Hepatocyte (in vitro differentiated cells): ENCODE measurements around the gene PCCA. TPM values are rescaled to one million over a fixed set of nuclear protein-coding genes. Genes with fewer than 3 reads are reported as not detected.

Experiments used
- DNase-seq: peaks from one replicate; pipeline ENCODE4 v3.0.0-alpha.2; 2016; ENCODE audit warnings: low spot score
- H2AFZ ChIP-seq: fragments of 200-600 bp; sonication (generic); 2 replicates; pipeline ENCODE4 v1.6.0; 2016; ENCODE audit warnings: antibody characterized with exemption, mild to moderate bottlenecking
- H3K27ac ChIP-seq: fragments of 200-600 bp; sonication (generic); 2 replicates; pipeline ENCODE4 v1.5.1; 2016; ENCODE audit warnings: mild to moderate bottlenecking
- H3K27me3 ChIP-seq: fragments of 200-600 bp; sonication (generic); 2 replicates; pipeline ENCODE4 v1.6.1; 2016
- H3K36me3 ChIP-seq: fragments of 200-600 bp; sonication (generic); replicated peaks from 2 replicates; pipeline ENCODE4 v1.5.1; 2016; ENCODE audit warnings: low read depth; ENCODE audit not compliant: insufficient read depth
- H3K4me1 ChIP-seq: fragments of 200-600 bp; sonication (generic); 2 replicates; pipeline ENCODE4 v1.5.1; 2016; ENCODE audit warnings: mild to moderate bottlenecking, moderate library complexity; ENCODE audit not compliant: insufficient read depth
- H3K4me2 ChIP-seq: fragments of 200-600 bp; sonication (generic); 2 replicates; pipeline ENCODE4 v1.6.0; 2016
- H3K4me3 ChIP-seq: fragments of 200-600 bp; sonication (generic); 2 replicates; pipeline ENCODE4 v1.5.1; 2016; ENCODE audit warnings: mild to moderate bottlenecking
- H3K79me2 ChIP-seq: fragments of 200-600 bp; sonication (generic); 2 replicates; pipeline ENCODE4 v1.6.0; 2017; ENCODE audit warnings: mild to moderate bottlenecking
- H3K9me2 ChIP-seq: fragments of 200-600 bp; sonication (generic); replicated peaks from 2 replicates; pipeline ENCODE4 v1.6.0; 2017; ENCODE audit warnings: mild to moderate bottlenecking; ENCODE audit not compliant: insufficient read depth
- H3K9me3 ChIP-seq: fragments of 200-600 bp; sonication (generic); 2 replicates; pipeline ENCODE4 v1.5.1; 2016; ENCODE audit warnings: low read depth, mild to moderate bottlenecking
- H4K20me1 ChIP-seq: fragments of 200-600 bp; sonication (generic); 2 replicates; pipeline ENCODE4 v1.6.0; 2016; ENCODE audit warnings: mild to moderate bottlenecking; ENCODE audit not compliant: insufficient read depth, poor library complexity, severe bottlenecking
- EZH2 ChIP-seq: fragments of 200-600 bp; sonication (generic); IDR thresholded peaks from 2 replicates; pipeline ENCODE4 v1.6.1; 2016; ENCODE audit warnings: antibody characterized with exemption, mild to moderate bottlenecking, borderline replicate concordance
- EZH2phosphoT487 ChIP-seq: fragments of 200-600 bp; sonication (generic); IDR thresholded peaks from one replicate; pipeline ENCODE4 v1.6.1; 2018; ENCODE audit warnings: antibody characterized with exemption, mild to moderate bottlenecking, low read depth, moderate library complexity; ENCODE audit not compliant: unreplicated experiment, severe bottlenecking
- WGBS: methylation state at CpG from one replicate; pipeline ENCODE4 v1.1.6; 2016; ENCODE audit warnings: low lambda C conversion rate; ENCODE audit errors: missing lambda C conversion rate; 5-methylcytosine and 5-hydroxymethylcytosine counted together
- polyA plus RNA-seq: library from polyadenylated mRNA; unstranded; fragments of >200 nt; fragmentation: Nextera tagmentation; extraction: Ambion mirVana; gene quantifications from 2 replicates; pipeline ENCODE4 v1.2.1, GENCODE V29; 2016
- total RNA-seq: library from RNA; depleted of rRNA; stranded (reverse); fragments of >200 nt; gene quantifications from 2 replicates; pipeline ENCODE4 v1.2.3, GENCODE V29; 2014
- TF ChIP-seq, protein P1 (sequence below): fragments of 200-600 bp; sonication (generic); IDR thresholded peaks from 2 replicates; pipeline ENCODE4 v1.5.1; 2016; ENCODE audit warnings: antibody characterized with exemption, mild to moderate bottlenecking; ENCODE audit not compliant: poor library complexity

Gene PCCA
- total and polyA plus RNA-seq, 2 experiments from 2014 or later: 23.6 to 28.2 TPM

DNA sequence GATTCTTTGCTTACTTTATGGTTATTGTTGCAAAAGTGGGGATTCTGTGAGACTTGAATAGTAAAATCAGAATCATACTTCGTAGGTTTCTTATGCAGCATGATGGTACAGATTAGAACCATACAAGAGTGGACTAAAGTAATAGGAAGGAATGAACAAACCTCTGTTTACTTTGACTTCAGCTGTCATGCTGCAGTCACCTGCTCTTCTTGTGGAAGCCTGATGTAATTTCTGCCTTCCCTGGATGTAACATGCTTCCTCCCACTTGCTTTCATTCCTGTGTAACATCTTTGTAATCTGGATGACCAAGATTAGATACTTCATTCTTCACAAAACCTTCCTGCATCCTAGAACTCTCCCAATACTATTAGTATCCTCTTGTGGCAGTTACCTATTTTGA, 235.0 kb downstream of the PCCA start:
- H2AFZ ChIP-seq: no peak overlapping the region
- H3K9me2 ChIP-seq: no peaks in the 10 kb centered on the region
- H3K4me2 ChIP-seq: no peak overlapping the region
- H3K79me2 ChIP-seq: no peaks in the 10 kb centered on the region
- TF ChIP-seq, protein P1, sequence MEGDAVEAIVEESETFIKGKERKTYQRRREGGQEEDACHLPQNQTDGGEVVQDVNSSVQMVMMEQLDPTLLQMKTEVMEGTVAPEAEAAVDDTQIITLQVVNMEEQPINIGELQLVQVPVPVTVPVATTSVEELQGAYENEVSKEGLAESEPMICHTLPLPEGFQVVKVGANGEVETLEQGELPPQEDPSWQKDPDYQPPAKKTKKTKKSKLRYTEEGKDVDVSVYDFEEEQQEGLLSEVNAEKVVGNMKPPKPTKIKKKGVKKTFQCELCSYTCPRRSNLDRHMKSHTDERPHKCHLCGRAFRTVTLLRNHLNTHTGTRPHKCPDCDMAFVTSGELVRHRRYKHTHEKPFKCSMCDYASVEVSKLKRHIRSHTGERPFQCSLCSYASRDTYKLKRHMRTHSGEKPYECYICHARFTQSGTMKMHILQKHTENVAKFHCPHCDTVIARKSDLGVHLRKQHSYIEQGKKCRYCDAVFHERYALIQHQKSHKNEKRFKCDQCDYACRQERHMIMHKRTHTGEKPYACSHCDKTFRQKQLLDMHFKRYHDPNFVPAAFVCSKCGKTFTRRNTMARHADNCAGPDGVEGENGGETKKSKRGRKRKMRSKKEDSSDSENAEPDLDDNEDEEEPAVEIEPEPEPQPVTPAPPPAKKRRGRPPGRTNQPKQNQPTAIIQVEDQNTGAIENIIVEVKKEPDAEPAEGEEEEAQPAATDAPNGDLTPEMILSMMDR: no peak
- no peak for TF ChIP-seq EZH2
- no peak for TF ChIP-seq EZH2phosphoT487
- H3K9me3 ChIP-seq: no peaks in the 10 kb centered on the region
- H3K27me3 ChIP-seq: no peaks in the 10 kb centered on the region
- no peak for DNase-seq
- H3K27ac ChIP-seq: no peak overlapping the region
- no peaks in the 10 kb centered on the region for H3K4me1 ChIP-seq
- H4K20me1 ChIP-seq: no peaks in the 10 kb centered on the region
- no peak overlapping the region for H3K4me3 ChIP-seq
- H3K36me3 ChIP-seq: no peaks in the 10 kb centered on the region
- WGBS: 91% methylated on average over 1 of the region's 1 CpG

DNA sequence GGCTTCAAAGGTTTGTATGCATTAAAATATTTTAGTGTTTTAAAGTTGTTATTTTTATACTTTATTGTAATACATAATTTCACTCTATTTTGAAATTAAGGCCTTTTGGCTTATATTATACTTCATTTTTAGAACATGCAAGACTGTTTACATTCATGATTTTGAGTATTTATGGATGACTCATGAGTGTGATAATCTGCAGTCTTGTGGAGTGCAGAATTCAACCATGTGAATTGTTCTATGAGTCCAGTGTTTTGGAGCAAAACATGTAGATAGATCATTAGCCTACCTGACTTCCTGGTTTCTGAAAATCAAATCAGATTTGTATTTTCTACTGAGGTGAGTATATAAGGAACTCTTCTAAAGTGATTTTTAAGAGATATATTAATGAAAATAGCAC, 241.8 kb downstream of the PCCA start:
- no peak overlapping the region for H3K4me3 ChIP-seq
- no peaks in the 10 kb centered on the region for H3K27me3 ChIP-seq
- H3K9me3 ChIP-seq: no peaks in the 10 kb centered on the region
- TF ChIP-seq, protein P1: no peak
- TF ChIP-seq EZH2phosphoT487 (no peak), EZH2 (no peak)
- no peaks in the 10 kb centered on the region for H3K9me2 ChIP-seq
- no peak for DNase-seq
- H4K20me1 ChIP-seq: no peaks in the 10 kb centered on the region
- no peaks in the 10 kb centered on the region for H3K36me3 ChIP-seq
- H3K27ac ChIP-seq: no peak overlapping the region
- H3K4me1 ChIP-seq: no peaks in the 10 kb centered on the region
- H3K79me2 ChIP-seq: no peaks in the 10 kb centered on the region
- H2AFZ ChIP-seq: no peak overlapping the region
- H3K4me2 ChIP-seq: no peak overlapping the region

DNA sequence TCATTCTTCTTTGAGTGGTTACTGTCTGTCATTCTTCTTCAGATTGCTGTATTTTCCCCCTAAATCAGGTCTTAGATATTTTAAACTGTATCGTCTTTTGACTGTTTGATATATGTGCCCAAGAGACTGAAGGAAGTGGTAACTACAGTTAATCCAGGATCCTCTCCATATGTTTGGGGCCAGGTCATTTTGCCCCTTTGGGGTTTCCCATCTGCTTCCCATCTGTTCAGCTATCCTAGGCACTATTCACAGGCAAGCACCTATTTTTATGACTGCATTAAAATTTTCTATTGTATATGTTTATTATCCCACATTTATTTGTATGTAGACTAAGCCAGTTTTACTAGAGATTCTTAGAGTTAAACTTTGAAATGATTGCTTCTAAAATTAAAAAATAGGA, 244.2 kb downstream of the PCCA start:
- TF ChIP-seq EZH2phosphoT487 (no peak), EZH2 (no peak)
- TF ChIP-seq, protein P1: no peak
- WGBS: 46% methylated on average over 1 of the region's 1 CpG

DNA sequence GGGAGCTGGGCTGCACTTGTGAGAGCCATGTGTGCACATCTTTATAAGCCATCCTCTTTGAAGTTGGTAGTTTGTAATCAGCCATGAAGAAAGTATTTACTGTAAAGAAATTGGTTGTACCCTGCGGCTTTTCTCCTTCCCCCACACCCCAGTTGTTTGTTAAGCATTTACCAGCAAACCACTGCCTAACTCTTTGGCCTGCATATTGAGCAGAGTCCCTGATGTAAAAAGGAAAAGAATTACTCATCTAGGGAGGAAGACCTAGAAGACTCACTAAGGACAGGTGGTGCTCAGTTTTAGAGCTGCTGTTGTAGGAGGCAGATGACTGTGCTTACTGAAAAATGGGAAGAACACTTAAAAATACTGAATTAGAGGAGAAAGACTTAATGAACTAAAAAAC, 245.3 kb downstream of the PCCA start:
- Histone ChIP-seq H3K4me3 (no peak overlapping the region), H3K36me3 (no peaks in the 10 kb centered on the region), H3K4me1 (no peaks in the 10 kb centered on the region), H3K79me2 (no peaks in the 10 kb centered on the region), H3K27me3 (no peaks in the 10 kb centered on the region), H2AFZ (no peak overlapping the region), H4K20me1 (no peaks in the 10 kb centered on the region), H3K9me2 (no peaks in the 10 kb centered on the region), H3K27ac (no peak overlapping the region), H3K9me3 (no peaks in the 10 kb centered on the region), H3K4me2 (no peak overlapping the region)
- no peak for DNase-seq
- no peak for TF ChIP-seq EZH2phosphoT487
- no peak for TF ChIP-seq EZH2
- TF ChIP-seq, protein P1: no peak
- 100% methylated on average over 1 of the region's 1 CpG for WGBS

More for the DNA sequence above, 244.2 kb downstream of the PCCA start:
- H3K9me2 ChIP-seq: no peaks in the 10 kb centered on the region
- no peaks in the 10 kb centered on the region for H3K27me3 ChIP-seq
- DNase-seq: no peak
- no peak overlapping the region for H3K4me3 ChIP-seq
- no peak overlapping the region for H3K27ac ChIP-seq
- H4K20me1 ChIP-seq: no peaks in the 10 kb centered on the region
- H3K9me3 ChIP-seq: no peaks in the 10 kb centered on the region
- no peak overlapping the region for H3K4me2 ChIP-seq
- no peak overlapping the region for H2AFZ ChIP-seq
- no peaks in the 10 kb centered on the region for H3K36me3 ChIP-seq
- no peaks in the 10 kb centered on the region for H3K4me1 ChIP-seq
- H3K79me2 ChIP-seq: no peaks in the 10 kb centered on the region
